ENCODE results near the gene RNF157. TPM values are rescaled to one million over a fixed set of nuclear protein-coding genes. Genes with fewer than 3 reads are reported as not detected.

Gene RNF157
- total RNA-seq, 1 experiment from 2014 or later, result 11.2 TPM

- TF ChIP-seq MAX (CRISPR knock-in tag; IDR thresholded peaks at IDR 0.05), result no peak
- no peak for TF ChIP-seq GABPB1 (CRISPR knock-in tag; IDR thresholded peaks at IDR 0.05)
- no peak for TF ChIP-seq TP53 (CRISPR knock-in tag; IDR thresholded peaks at IDR 0.05)
- no peak for TF ChIP-seq IRF1 (CRISPR knock-in tag; IDR thresholded peaks at IDR 0.05)
- TF ChIP-seq CREB1 (CRISPR knock-in tag; IDR thresholded peaks at IDR 0.05), result no peak
- TF ChIP-seq USF2 (CRISPR knock-in tag; IDR thresholded peaks at IDR 0.05), result no peak
- TF ChIP-seq PRDM15 (CRISPR knock-in tag; IDR thresholded peaks at IDR 0.05), result no peak
- no peak for TF ChIP-seq ZNF121 (CRISPR knock-in tag; IDR thresholded peaks at IDR 0.05)
- no peak for TF ChIP-seq IRF2 (CRISPR knock-in tag; IDR thresholded peaks at IDR 0.05; ENCODE audit: borderline replicate concordance, low read depth)
Observed at GRCh38 chr17:76170114-76170513, 70.2 kb downstream of the RNF157 start (continued).

GRCh38 chr17:76166906-76167305, 73.4 kb downstream of the RNF157 start:
- no peak for TF ChIP-seq ZMAT4 (CRISPR knock-in tag; IDR thresholded peaks at IDR 0.05)
- TF ChIP-seq ATF3 (CRISPR knock-in tag; conservative IDR thresholded peaks at IDR 0.05), result no peak
- no peak for TF ChIP-seq AFF4 (CRISPR knock-in tag; IDR thresholded peaks at IDR 0.05; ENCODE audit: borderline replicate concordance)
- TF ChIP-seq ZNF219 (CRISPR knock-in tag; IDR thresholded peaks at IDR 0.05; ENCODE audit: borderline replicate concordance), result no peak
- TF ChIP-seq PRDM15 (CRISPR knock-in tag; IDR thresholded peaks at IDR 0.05), result no peak
- no peak for TF ChIP-seq USF1 (CRISPR knock-in tag; IDR thresholded peaks at IDR 0.05)
- TF ChIP-seq CREB1 (CRISPR knock-in tag; IDR thresholded peaks at IDR 0.05), result no peak
- TF ChIP-seq ARID4B (CRISPR knock-in tag; IDR thresholded peaks at IDR 0.05; ENCODE audit: borderline replicate concordance), result no peak
- no peak for TF ChIP-seq IRF2 (CRISPR knock-in tag; IDR thresholded peaks at IDR 0.05; ENCODE audit: borderline replicate concordance, low read depth)
- Mint-ChIP-seq H3K27me3 (ENCODE audit: low read depth) (no peaks in the 10 kb centered on the region), H3K4me3 (no peak overlapping the region), H3K9me3 (no peaks in the 10 kb centered on the region), H3K4me1 (peaks cover 17% of the 10 kb centered on the region), H3K27ac (no peak overlapping the region), H3K36me3 (no peaks in the 10 kb centered on the region)
- DNase-seq (ENCODE audit: low spot score) (no peak), ATAC-seq (no peak)
- CTCF ChIA-PET, result interaction anchor here (0.8 to 1.7 kb wide), 10 partner anchors 10 to 153 kb away, joined by 3 to 12 read pairs (median 4); no protein-coding TSS in a partner anchor
- POLR2A ChIA-PET, result no interaction called here
